Adipocyte (in vitro differentiated cells): ENCODE results near the gene ADAP1.

Experiments used
- DNase-seq: peaks from one replicate; pipeline ENCODE4 v3.0.0-alpha.2; 2015; ENCODE audit warnings: low read depth
- H3K27me3 ChIP-seq: replicated peaks from 2 replicates; pipeline ENCODE4 v1.7.0; 2013; ENCODE audit warnings: mild to moderate bottlenecking, low read length, moderate library complexity; ENCODE audit not compliant: control insufficient read depth, insufficient read depth
- H3K36me3 ChIP-seq: 2 replicates; pipeline ENCODE4 v1.7.0; 2013; ENCODE audit warnings: low read length, mild to moderate bottlenecking, moderate library complexity; ENCODE audit not compliant: control insufficient read depth, insufficient read depth, severe bottlenecking
- H3K4me1 ChIP-seq: 2 replicates; pipeline ENCODE4 v1.7.0; 2013; ENCODE audit warnings: mild to moderate bottlenecking, low read length, moderate library complexity; ENCODE audit not compliant: control insufficient read depth, insufficient read depth
- H3K4me3 ChIP-seq: 2 replicates; pipeline ENCODE4 v1.7.0; 2013; ENCODE audit warnings: mild to moderate bottlenecking, low read length, moderate library complexity
- H3K9ac ChIP-seq: 2 replicates; pipeline ENCODE4 v1.7.0; 2013; ENCODE audit warnings: mild to moderate bottlenecking, low read length, moderate library complexity
- H3K9me3 ChIP-seq: 2 replicates; pipeline ENCODE4 v1.7.0; 2013; ENCODE audit warnings: mild to moderate bottlenecking, low read length, moderate library complexity; ENCODE audit not compliant: control insufficient read depth

Gene ADAP1

GRCh38 chr7:936386-937054 is 18.0 kb downstream of the ADAP1 start:
- Histone ChIP-seq H3K36me3 (no peaks in the 10 kb centered on the region), H3K27me3 (peaks cover 4% of the 10 kb centered on the region), H3K9ac (no peak overlapping the region), H3K4me1 (peaks cover 10% of the 10 kb centered on the region), H3K9me3 (peaks cover 8% of the 10 kb centered on the region), H3K4me3 (no peak overlapping the region)
- DNase-seq = peak; percentile 27

- Histone ChIP-seq H3K27me3 (peaks cover 4% of the 10 kb centered on the region), H3K4me1 (peaks cover 7% of the 10 kb centered on the region), H3K4me3 (no peak overlapping the region), H3K36me3 (no peaks in the 10 kb centered on the region), H3K9ac (no peak overlapping the region), H3K9me3 (peaks cover 8% of the 10 kb centered on the region)
- no peak for DNase-seq
Measured at GRCh38 chr7:935874-936385, 18.6 kb downstream of the ADAP1 start.

GRCh38 chr7:935164-935873 is 19.2 kb downstream of the ADAP1 start:
- peaks cover 3% of the 10 kb centered on the region for H3K4me1 ChIP-seq
- no peak for DNase-seq
- H3K4me3 ChIP-seq = no peak overlapping the region
- H3K27me3 ChIP-seq = peaks cover 4% of the 10 kb centered on the region
- H3K9ac ChIP-seq = no peak overlapping the region
- H3K9me3 ChIP-seq = peaks cover 1% of the 10 kb centered on the region
- H3K36me3 ChIP-seq = no peaks in the 10 kb centered on the region

GRCh38 chr7:934469-935163 is 19.9 kb downstream of the ADAP1 start:
- Histone ChIP-seq H3K36me3 (no peaks in the 10 kb centered on the region), H3K9ac (no peak overlapping the region), H3K27me3 (peaks cover 4% of the 10 kb centered on the region), H3K9me3 (no peaks in the 10 kb centered on the region), H3K4me1 (peaks cover 2% of the 10 kb centered on the region), H3K4me3 (no peak overlapping the region)
- DNase-seq = no peak

GRCh38 chr7:932651-932975 is 21.9 kb downstream of the ADAP1 start:
- Histone ChIP-seq H3K9ac (no peak overlapping the region), H3K4me3 (no peak overlapping the region), H3K36me3 (no peaks in the 10 kb centered on the region), H3K4me1 (peaks cover 7% of the 10 kb centered on the region), H3K27me3 (peaks cover 4% of the 10 kb centered on the region), H3K9me3 (no peaks in the 10 kb centered on the region)
- DNase-seq = no peak

GRCh38 chr7:931871-932650 is 22.4 kb downstream of the ADAP1 start:
- no peaks in the 10 kb centered on the region for H3K36me3 ChIP-seq
- H3K4me3 ChIP-seq = no peak overlapping the region
- H3K9ac ChIP-seq = no peak overlapping the region
- H3K4me1 ChIP-seq = peaks cover 7% of the 10 kb centered on the region
- no peak for DNase-seq
- H3K27me3 ChIP-seq = peaks cover 4% of the 10 kb centered on the region
- no peaks in the 10 kb centered on the region for H3K9me3 ChIP-seq

- Histone ChIP-seq H3K9ac (no peak overlapping the region), H3K4me3 (no peak overlapping the region), H3K36me3 (no peaks in the 10 kb centered on the region), H3K9me3 (no peaks in the 10 kb centered on the region), H3K4me1 (peaks cover 5% of the 10 kb centered on the region), H3K27me3 (peaks cover 4% of the 10 kb centered on the region)
- no peak for DNase-seq
Measured at GRCh38 chr7:930975-931758, 23.3 kb downstream of the ADAP1 start.

- H3K36me3 ChIP-seq = no peaks in the 10 kb centered on the region
- H3K27me3 ChIP-seq = peaks cover 4% of the 10 kb centered on the region
- H3K9ac ChIP-seq = no peak overlapping the region
- H3K9me3 ChIP-seq = no peaks in the 10 kb centered on the region
- peaks cover 5% of the 10 kb centered on the region for H3K4me1 ChIP-seq
- DNase-seq = no peak
- H3K4me3 ChIP-seq = no peak overlapping the region
Measured at GRCh38 chr7:929311-929711, 25.2 kb downstream of the ADAP1 start.

GRCh38 chr7:927031-927671 is 27.3 kb downstream of the ADAP1 start:
- no peak for DNase-seq
- Histone ChIP-seq H3K9ac (no peak overlapping the region), H3K4me3 (no peak overlapping the region), H3K27me3 (no peaks in the 10 kb centered on the region), H3K36me3 (no peaks in the 10 kb centered on the region), H3K4me1 (peaks cover 11% of the 10 kb centered on the region), H3K9me3 (no peaks in the 10 kb centered on the region)
